GM12891 (cell line): ENCODE data around the gene PPIG.

Experiments
- PAX5 ChIP-seq: IDR thresholded peaks from 2 replicates; pipeline ENCODE4 v1.6.1; 2011; ENCODE audit warnings: low read length, moderate library complexity, mild to moderate bottlenecking; ENCODE audit not compliant: insufficient read depth, severe bottlenecking
- POLR2A ChIP-seq: IDR thresholded peaks from 2 replicates; pipeline ENCODE4 v1.6.1; 2011; ENCODE audit warnings: low read depth, low read length, control low read depth
- POLR2AphosphoS5 ChIP-seq: IDR thresholded peaks from 2 replicates; pipeline ENCODE4 v1.6.1; 2011; ENCODE audit warnings: low read depth, low read length, control low read depth
- SPI1 ChIP-seq: IDR thresholded peaks from 2 replicates; pipeline ENCODE4 v1.6.1; 2011; ENCODE audit warnings: low read depth, low read length, control low read depth
- TAF1 ChIP-seq: IDR thresholded peaks from 2 replicates; pipeline ENCODE4 v1.6.1; 2011; ENCODE audit warnings: low read depth, low read length, control low read depth

DNA sequence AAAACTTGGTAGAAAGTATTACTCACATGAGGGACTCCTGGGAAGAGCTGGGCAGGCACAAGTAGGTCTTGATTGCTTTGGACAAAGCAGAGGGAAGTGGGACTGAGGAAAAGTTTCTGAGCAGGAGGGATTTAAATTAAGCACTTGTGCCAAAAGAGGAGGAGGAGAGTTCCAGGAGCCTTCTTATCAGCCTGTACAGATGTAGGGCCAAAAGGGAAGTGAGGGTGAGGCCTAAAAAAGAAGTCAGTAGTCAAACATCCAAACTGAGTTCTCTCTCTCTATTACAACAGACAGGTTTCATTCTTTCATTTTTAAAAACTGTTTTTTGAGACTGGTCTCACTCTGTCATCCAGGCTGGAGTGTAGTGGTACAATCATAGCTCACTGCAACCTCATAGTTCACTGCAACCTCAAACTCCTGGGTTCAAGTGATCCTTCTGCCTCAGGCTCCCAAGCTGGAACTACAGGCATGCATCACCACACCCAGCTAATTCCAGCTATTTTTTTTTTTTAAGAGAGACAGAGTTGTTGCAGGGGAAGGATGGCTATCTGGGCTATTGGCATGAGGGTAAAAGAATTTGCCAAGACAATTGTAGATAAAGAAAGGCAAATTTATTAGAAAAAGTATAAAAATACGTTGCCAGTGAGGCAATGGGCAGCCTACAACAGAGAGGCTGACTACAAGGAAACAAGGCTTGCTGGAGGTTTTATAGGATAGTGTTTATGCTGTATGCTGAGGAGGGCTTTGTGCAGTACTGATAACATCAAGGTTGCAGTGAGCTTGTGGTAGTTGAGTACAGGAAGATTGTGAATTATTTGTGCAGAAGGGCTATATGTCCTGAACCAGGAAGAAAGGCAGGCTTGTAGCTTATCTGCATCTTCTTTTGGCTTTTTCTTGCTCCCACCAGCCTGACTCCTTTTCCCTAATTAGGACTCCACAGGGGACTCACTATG, 81.1 kb downstream of the PPIG start:
- no peak for TF ChIP-seq POLR2AphosphoS5
- no peak for TF ChIP-seq POLR2A
- TF ChIP-seq TAF1: no peak
- peak; percentile 27; the same call in 1 of the 2 replicates for TF ChIP-seq SPI1
- TF ChIP-seq PAX5: no peak
